ENCODE data around the gene CSH1.

CSH1 gene

DNA sequence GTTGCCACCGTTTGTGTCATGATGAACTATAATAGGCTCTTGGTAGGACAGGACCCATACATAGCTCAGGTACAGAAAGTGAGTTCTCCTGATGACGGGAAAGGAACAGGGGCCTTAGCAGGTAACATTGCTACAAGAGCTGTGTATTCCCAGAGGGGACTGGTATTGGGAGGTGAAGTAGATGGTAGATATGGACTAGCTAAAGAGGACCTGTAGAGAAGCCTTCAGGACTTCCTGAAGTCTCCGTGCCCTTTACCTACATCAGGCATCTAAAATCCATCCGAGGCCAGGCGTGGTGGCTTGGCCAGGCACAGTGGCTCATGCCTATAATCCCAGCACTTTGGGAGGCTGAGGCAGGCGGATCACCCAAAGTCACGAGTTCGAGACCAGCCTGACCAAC lies 41.2 kb downstream of the CSH1 start:
- DNase-seq: no peak

DNA sequence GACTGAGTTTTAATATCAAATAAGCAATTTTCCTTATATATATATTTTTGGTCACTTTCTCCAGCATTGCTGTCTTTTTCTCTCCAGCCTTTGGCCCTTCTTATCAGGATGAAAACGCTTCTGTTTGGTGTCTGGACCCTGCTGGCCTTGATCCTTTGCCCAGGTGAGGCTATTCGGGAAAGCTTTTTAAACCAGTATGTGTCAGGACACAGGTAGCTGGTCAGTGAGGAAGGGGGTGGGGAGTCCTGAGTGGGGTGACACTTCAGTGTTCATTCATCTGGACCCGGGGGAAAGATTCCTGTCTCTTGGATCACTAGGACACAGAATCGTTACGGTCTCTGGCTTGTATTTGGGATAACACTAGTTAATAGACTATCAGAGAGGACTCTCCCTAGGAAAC lies 41.7 kb downstream of the CSH1 start:
- no peak for DNase-seq

GRCh38 chr17:63853260-63853659 lies 43.1 kb downstream of the CSH1 start:
- DNase-seq: no peak

GRCh38 chr17:63850401-63850800 lies 46.0 kb downstream of the CSH1 start:
- no peak for DNase-seq

- peak; percentile 85 to 95 (median 91) for DNase-seq
Measured at GRCh38 chr17:63848834-63849689, 47.3 kb downstream of the CSH1 start.

- DNase-seq: no peak
Measured at GRCh38 chr17:63847525-63848249, 48.7 kb downstream of the CSH1 start.

- no peak for DNase-seq
Measured at GRCh38 chr17:63845509-63845908, 50.9 kb downstream of the CSH1 start.
